ENCODE results near the gene GPM6B. TPM values are rescaled to one million over a fixed set of nuclear protein-coding genes. Genes with fewer than 3 reads are reported as not detected.

The GPM6B gene
- total RNA-seq, 6 donors from 2014 or later: 5.2 to 29.6 (median 21.8) TPM

DNA sequence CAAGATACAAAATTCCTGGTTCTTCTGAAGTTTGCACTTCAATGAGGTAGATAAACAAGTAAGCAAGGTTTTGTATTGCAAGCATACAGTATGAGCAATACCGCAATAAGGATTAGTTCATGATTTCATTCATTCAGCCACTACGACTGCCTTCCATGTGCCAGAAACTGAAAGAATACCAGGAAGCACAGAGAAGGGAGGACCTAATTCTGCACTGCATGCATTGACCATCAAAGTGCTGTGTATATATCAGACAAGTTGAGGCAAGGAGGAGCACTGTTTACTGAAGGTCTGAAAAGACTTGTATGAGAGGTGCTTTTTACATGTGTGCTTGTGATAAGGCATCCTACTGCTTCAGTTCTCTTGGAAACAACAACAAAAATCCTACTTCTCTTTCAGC is 40.9 kb upstream of the GPM6B start:
- 60 to 76% methylated on average over 2 of the region's 2 CpGs for WGBS, 2 donors
- no peaks in the 10 kb centered on the region for H3K9me3 ChIP-seq
- H3K27ac ChIP-seq: no peak overlapping the region
- H3K27me3 ChIP-seq: no peaks in the 10 kb centered on the region
- H3K4me3 ChIP-seq: no peak overlapping the region
- DNase-seq: no peak
- H3K36me3 ChIP-seq: no peaks in the 10 kb centered on the region
- no peak for ATAC-seq (ENCODE audit: low FRiP score in 2 of 2)
- no peaks in the 10 kb centered on the region for H3K4me1 ChIP-seq
- TF ChIP-seq POLR2AphosphoS5 (IDR thresholded peaks at IDR 0.05) (no peak), POLR2A (IDR thresholded peaks at IDR 0.05) (no peak), EP300 (IDR thresholded peaks at IDR 0.05) (no peak)
- TF ChIP-seq, protein P1, sequence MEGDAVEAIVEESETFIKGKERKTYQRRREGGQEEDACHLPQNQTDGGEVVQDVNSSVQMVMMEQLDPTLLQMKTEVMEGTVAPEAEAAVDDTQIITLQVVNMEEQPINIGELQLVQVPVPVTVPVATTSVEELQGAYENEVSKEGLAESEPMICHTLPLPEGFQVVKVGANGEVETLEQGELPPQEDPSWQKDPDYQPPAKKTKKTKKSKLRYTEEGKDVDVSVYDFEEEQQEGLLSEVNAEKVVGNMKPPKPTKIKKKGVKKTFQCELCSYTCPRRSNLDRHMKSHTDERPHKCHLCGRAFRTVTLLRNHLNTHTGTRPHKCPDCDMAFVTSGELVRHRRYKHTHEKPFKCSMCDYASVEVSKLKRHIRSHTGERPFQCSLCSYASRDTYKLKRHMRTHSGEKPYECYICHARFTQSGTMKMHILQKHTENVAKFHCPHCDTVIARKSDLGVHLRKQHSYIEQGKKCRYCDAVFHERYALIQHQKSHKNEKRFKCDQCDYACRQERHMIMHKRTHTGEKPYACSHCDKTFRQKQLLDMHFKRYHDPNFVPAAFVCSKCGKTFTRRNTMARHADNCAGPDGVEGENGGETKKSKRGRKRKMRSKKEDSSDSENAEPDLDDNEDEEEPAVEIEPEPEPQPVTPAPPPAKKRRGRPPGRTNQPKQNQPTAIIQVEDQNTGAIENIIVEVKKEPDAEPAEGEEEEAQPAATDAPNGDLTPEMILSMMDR (IDR thresholded peaks at IDR 0.05): no peak

DNA sequence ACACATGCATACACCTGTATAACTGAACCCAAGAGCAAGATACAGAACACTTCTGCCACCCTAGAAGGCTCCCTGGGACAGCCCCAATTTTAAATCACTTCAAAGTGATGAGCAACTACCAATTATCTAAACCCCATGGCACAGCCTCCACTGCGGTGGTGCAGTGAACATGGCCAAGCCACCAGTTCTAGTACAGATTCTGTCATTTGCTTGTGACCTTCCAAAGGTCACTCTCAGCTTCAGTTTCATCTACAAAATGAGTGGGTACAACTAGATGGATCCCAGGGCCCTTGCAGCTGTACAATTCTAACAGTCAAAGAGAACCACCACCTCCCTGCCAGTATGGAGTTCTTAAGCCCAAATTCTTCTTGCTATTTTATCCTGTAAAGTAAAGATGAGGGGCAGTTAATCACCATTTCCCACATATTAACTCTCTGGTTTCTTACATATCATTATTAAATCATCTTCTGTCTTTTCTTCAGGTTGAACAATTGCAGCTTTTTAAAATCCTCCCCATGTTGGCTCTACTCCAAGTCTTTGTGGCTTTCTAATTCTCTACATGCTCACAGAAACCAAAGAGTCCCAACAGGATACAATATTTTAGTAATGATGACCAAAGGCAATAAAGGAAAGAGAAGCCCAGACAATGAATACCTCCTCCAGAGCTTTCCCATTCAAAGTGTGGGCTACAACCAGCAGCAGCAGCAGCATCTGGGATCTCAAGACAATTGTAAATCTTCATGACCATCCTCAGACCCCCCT is 39.0 kb upstream of the GPM6B start:
- no peak for DNase-seq
- H3K27ac ChIP-seq: no peak overlapping the region
- no peaks in the 10 kb centered on the region for H3K27me3 ChIP-seq
- no peak overlapping the region for H3K4me3 ChIP-seq
- no peaks in the 10 kb centered on the region for H3K36me3 ChIP-seq
- no peaks in the 10 kb centered on the region for H3K4me1 ChIP-seq
- WGBS, 2 donors: 95 to 100% methylated on average over 1 of the region's 1 CpG
- ATAC-seq (ENCODE audit: low FRiP score in 2 of 2): no peak
- no peaks in the 10 kb centered on the region for H3K9me3 ChIP-seq
- TF ChIP-seq EP300 (IDR thresholded peaks at IDR 0.05) (no peak), POLR2A (IDR thresholded peaks at IDR 0.05) (no peak), POLR2AphosphoS5 (IDR thresholded peaks at IDR 0.05) (no peak)
- TF ChIP-seq, protein P1 (IDR thresholded peaks at IDR 0.05): no peak

DNA sequence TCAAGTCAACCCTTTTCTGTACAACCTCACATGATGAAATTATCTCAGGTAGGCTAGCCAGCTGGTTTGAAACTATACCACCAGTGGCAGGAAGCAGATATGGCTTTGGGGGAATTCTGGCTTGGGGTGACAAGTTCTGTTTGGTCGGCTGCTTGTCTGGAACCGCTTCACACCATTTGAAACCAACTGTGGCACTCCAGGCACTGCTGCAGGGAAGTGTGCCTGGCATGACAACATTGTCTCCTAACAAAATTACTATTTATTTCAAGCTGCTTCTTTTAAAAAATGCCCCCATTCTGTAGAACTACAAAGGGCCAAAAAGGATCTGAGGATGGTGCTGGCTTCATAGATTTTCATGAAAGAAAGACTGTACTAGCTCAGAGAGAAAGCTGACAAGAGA is 37.1 kb upstream of the GPM6B start:
- ATAC-seq (ENCODE audit: low FRiP score in 2 of 2) (no peak), DNase-seq (no peak)
- TF ChIP-seq POLR2A (IDR thresholded peaks at IDR 0.05) (no peak), EP300 (IDR thresholded peaks at IDR 0.05) (no peak)
- TF ChIP-seq, protein P1 (IDR thresholded peaks at IDR 0.05): no peak
- WGBS, 2 donors: 72 to 100% methylated on average over 1 to 2 of the region's 2 CpGs
- no peaks in the 10 kb centered on the region for H3K36me3 ChIP-seq
- no peaks in the 10 kb centered on the region for H3K4me1 ChIP-seq
- no peak overlapping the region for H3K4me3 ChIP-seq
- no peaks in the 10 kb centered on the region for H3K9me3 ChIP-seq
- H3K27ac ChIP-seq: no peak overlapping the region
- H3K27me3 ChIP-seq: no peaks in the 10 kb centered on the region

DNA sequence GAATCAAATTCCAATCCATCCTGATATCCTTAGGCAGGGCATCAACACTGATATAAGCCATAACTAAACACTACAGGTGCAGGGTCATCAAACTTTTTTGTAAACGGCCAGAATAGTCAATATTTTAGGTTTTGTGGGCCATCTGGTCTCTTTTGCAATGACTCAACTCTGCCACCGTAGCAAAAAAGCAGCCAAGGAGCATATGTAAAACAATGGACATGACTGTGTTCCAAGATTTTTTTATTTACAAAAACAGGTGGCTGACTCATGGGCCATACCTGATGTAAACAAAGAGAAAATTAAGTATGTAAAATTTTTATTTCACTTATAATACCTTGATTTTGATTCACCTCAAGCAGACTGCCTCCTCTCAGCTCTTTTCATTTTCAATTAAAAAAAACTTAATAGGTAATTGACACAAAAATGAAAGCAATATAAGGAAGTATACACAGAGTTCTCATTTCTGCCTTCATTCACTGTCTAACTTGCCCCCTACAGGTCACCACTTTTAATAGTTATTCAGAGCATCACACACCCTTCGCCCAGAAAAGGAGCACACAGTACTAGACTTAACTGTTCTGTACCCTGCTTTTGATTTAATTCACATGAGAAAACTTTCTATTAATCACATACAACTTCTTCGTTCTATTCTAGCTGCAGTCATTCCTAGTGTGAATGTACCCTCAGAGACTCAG is 35.3 kb upstream of the GPM6B start:
- TF ChIP-seq, protein P1 (IDR thresholded peaks at IDR 0.05): no peak
- no peak for TF ChIP-seq POLR2A (IDR thresholded peaks at IDR 0.05)
- no peak for TF ChIP-seq POLR2AphosphoS5 (IDR thresholded peaks at IDR 0.05)
- TF ChIP-seq EP300 (IDR thresholded peaks at IDR 0.05): no peak
- no peaks in the 10 kb centered on the region for H3K27me3 ChIP-seq
- H3K9me3 ChIP-seq: no peaks in the 10 kb centered on the region
- no peak overlapping the region for H3K27ac ChIP-seq
- WGBS, 2 donors: 54 to 72% methylated on average over 3 to 4 of the region's 4 CpGs
- no peak for DNase-seq
- H3K36me3 ChIP-seq: no peaks in the 10 kb centered on the region
- H3K4me1 ChIP-seq: no peaks in the 10 kb centered on the region
- H3K4me3 ChIP-seq: no peak overlapping the region
- no peak for ATAC-seq (ENCODE audit: low FRiP score in 2 of 2)
